ENCODE measurements around the gene RILP.

RILP gene

DNA sequence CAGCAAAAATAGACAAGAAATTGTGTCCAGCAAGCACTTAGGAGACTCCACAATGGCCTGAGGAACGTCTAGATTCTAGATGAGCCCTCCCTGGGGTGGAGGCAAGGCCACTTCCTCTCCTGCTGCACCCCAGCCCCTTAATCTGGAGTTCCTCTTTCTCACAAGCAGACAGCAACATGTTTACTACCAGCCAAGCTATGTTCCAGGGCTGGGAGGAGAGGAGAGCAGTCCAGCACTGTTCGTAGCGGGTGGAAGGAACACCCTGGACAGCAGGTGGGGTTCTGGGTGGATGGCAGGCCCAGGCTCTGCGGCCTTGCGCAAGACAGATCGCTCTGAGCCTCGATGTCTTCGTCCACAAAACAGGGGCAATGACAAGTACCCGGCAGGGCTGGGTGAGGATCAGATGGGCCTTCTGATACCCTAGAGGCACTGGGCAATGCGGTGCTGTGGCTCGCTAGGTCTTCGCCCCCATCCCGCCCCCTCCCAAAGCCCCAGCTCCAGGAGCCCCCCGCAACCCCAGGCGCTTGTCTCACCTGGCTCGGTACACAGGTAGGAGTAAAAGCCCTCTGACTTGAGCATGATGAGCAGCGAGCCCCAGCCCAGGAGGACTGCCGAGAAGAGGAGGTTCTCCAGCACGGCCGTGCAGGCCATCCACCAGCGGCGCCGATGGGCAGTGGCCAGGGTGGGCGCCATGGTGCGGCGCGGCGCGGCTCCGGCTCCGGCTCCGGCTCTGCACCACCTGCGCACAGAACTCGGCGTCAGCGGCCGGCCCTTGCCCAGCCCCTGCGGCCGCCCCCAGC lies 22.3 kb downstream of the RILP start:
- Histone ChIP-seq H3K4me3 (ENCODE audit: low read depth, low read length) (peak overlapping the region; percentile 65), H3K27me3 (ENCODE audit: insufficient read depth, low read depth, severe bottlenecking) (no peaks in the 10 kb centered on the region), H3K27ac (peak overlapping the region; percentile 59), H3K36me3 (peaks cover 7% of the 10 kb centered on the region), H3K9me3 (ENCODE audit: severe bottlenecking) (no peaks in the 10 kb centered on the region)
- TF ChIP-seq, protein P1, sequence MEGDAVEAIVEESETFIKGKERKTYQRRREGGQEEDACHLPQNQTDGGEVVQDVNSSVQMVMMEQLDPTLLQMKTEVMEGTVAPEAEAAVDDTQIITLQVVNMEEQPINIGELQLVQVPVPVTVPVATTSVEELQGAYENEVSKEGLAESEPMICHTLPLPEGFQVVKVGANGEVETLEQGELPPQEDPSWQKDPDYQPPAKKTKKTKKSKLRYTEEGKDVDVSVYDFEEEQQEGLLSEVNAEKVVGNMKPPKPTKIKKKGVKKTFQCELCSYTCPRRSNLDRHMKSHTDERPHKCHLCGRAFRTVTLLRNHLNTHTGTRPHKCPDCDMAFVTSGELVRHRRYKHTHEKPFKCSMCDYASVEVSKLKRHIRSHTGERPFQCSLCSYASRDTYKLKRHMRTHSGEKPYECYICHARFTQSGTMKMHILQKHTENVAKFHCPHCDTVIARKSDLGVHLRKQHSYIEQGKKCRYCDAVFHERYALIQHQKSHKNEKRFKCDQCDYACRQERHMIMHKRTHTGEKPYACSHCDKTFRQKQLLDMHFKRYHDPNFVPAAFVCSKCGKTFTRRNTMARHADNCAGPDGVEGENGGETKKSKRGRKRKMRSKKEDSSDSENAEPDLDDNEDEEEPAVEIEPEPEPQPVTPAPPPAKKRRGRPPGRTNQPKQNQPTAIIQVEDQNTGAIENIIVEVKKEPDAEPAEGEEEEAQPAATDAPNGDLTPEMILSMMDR (IDR thresholded peaks at IDR 0.05; ENCODE audit: low read depth, low read length) = no peak
- no peak for DNase-seq

DNA sequence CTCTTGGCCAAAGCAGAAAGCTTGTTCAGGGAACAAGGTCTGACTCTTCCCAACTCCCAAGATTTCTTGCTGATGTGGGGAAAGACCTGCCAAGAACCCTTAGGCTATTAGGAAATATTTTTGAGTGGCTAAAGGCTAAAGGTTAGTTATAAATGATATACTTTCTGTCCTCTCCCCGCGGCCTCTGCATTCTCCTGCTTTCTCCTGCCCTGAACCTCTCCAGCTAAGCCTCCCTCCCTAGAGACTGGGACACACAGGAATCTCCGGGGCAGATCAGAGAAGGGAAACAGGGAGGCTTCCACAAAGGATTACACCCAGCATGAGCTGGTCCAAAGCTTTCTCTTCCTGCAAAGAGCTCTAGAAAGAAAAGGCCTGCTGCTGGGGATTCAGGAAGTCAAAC lies 23.3 kb downstream of the RILP start:
- Histone ChIP-seq H3K36me3 (peaks cover 9% of the 10 kb centered on the region), H3K4me3 (ENCODE audit: low read depth, low read length) (no peak overlapping the region), H3K27ac (peak overlapping the region; percentile 59), H3K27me3 (ENCODE audit: insufficient read depth, low read depth, severe bottlenecking) (no peaks in the 10 kb centered on the region), H3K9me3 (ENCODE audit: severe bottlenecking) (no peaks in the 10 kb centered on the region)
- DNase-seq = peak; percentile 72
- TF ChIP-seq, protein P1 (IDR thresholded peaks at IDR 0.05; ENCODE audit: low read depth, low read length) = no peak

- no peak overlapping the region for H3K4me3 ChIP-seq (ENCODE audit: low read depth, low read length)
- no peak overlapping the region for H3K27ac ChIP-seq
- no peak for DNase-seq
- H3K27me3 ChIP-seq (ENCODE audit: insufficient read depth, low read depth, severe bottlenecking) = no peaks in the 10 kb centered on the region
- no peaks in the 10 kb centered on the region for H3K9me3 ChIP-seq (ENCODE audit: severe bottlenecking)
- TF ChIP-seq, protein P1 (IDR thresholded peaks at IDR 0.05; ENCODE audit: low read depth, low read length) = no peak
- H3K36me3 ChIP-seq = peaks cover 9% of the 10 kb centered on the region
Measured at GRCh38 chr17:1625581-1625980, 24.1 kb downstream of the RILP start.

- no peaks in the 10 kb centered on the region for H3K27me3 ChIP-seq (ENCODE audit: insufficient read depth, low read depth, severe bottlenecking)
- H3K27ac ChIP-seq = no peak overlapping the region
- H3K9me3 ChIP-seq (ENCODE audit: severe bottlenecking) = no peaks in the 10 kb centered on the region
- no peak for DNase-seq
- no peak overlapping the region for H3K4me3 ChIP-seq (ENCODE audit: low read depth, low read length)
- peaks cover 9% of the 10 kb centered on the region for H3K36me3 ChIP-seq
- TF ChIP-seq, protein P1 (IDR thresholded peaks at IDR 0.05; ENCODE audit: low read depth, low read length) = no peak
Measured at GRCh38 chr17:1625053-1625452, 24.6 kb downstream of the RILP start.

DNA sequence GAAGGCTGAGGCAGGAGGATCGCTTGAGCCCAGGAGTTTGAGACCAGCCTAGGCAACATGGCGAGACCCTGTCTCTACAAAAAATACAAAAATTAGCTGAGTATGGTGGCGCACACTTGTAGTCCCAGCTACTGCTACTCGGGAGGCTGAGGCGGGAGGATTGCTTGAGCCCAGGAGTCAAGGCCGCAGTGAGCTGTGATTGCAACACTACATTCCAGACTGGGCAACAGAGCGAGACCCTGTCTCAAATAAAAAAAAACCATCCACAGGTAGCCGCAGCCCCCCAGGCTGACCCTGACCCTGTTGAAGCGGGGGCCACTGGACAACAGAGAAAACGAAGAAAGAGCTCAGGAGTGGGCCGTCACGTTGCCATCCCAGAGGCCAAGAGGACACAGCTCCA lies 25.0 kb downstream of the RILP start:
- H3K36me3 ChIP-seq = peaks cover 9% of the 10 kb centered on the region
- no peak overlapping the region for H3K4me3 ChIP-seq (ENCODE audit: low read depth, low read length)
- no peak overlapping the region for H3K27ac ChIP-seq
- no peaks in the 10 kb centered on the region for H3K27me3 ChIP-seq (ENCODE audit: insufficient read depth, low read depth, severe bottlenecking)
- TF ChIP-seq, protein P1 (IDR thresholded peaks at IDR 0.05; ENCODE audit: low read depth, low read length) = no peak
- no peak for DNase-seq
- no peaks in the 10 kb centered on the region for H3K9me3 ChIP-seq (ENCODE audit: severe bottlenecking)
